Nephron (organoid): ENCODE measurements around the gene BSG.
A peak's percentile ranks its signal among the peaks of the same experiment; 100 is the strongest.

Source experiments
- H3K27ac Mint-ChIP-seq, 3 experiments: 2 replicates each; pipeline ENCODE4 v1.8.0; 2020; ENCODE audit warnings: mixed read lengths in 3 of 3, mild to moderate bottlenecking in 2 of 3, moderate library complexity in 1 of 3
- H3K27me3 Mint-ChIP-seq: 2 replicates; pipeline ENCODE4 v1.8.0; 2021; ENCODE audit warnings: low read depth, mild to moderate bottlenecking, moderate library complexity, mixed read lengths
- H3K36me3 Mint-ChIP-seq: 2 replicates; pipeline ENCODE4 v1.8.0; 2020; ENCODE audit warnings: low read depth, mixed read lengths
- H3K4me1 Mint-ChIP-seq: 2 replicates; pipeline ENCODE4 v1.8.0; 2020; ENCODE audit warnings: mixed read lengths
- H3K4me3 Mint-ChIP-seq, 3 experiments: 2 replicates each; pipeline ENCODE4 v1.8.0; 2020; ENCODE audit warnings: mild to moderate bottlenecking in 3 of 3, mixed read lengths in 3 of 3, moderate library complexity in 2 of 3
- H3K9me3 Mint-ChIP-seq: 2 replicates; pipeline ENCODE4 v1.8.0; 2020; ENCODE audit warnings: mixed read lengths
- TF ChIP-seq, protein P1 (sequence below), 3 experiments: fragments of 200-600 bp; sonication (generic); IDR thresholded peaks; one replicate each; pipeline ENCODE4 v1.5.0; 2021; ENCODE audit warnings: antibody characterized with exemption in 3 of 3; ENCODE audit not compliant: unreplicated experiment in 3 of 3

The BSG gene

DNA sequence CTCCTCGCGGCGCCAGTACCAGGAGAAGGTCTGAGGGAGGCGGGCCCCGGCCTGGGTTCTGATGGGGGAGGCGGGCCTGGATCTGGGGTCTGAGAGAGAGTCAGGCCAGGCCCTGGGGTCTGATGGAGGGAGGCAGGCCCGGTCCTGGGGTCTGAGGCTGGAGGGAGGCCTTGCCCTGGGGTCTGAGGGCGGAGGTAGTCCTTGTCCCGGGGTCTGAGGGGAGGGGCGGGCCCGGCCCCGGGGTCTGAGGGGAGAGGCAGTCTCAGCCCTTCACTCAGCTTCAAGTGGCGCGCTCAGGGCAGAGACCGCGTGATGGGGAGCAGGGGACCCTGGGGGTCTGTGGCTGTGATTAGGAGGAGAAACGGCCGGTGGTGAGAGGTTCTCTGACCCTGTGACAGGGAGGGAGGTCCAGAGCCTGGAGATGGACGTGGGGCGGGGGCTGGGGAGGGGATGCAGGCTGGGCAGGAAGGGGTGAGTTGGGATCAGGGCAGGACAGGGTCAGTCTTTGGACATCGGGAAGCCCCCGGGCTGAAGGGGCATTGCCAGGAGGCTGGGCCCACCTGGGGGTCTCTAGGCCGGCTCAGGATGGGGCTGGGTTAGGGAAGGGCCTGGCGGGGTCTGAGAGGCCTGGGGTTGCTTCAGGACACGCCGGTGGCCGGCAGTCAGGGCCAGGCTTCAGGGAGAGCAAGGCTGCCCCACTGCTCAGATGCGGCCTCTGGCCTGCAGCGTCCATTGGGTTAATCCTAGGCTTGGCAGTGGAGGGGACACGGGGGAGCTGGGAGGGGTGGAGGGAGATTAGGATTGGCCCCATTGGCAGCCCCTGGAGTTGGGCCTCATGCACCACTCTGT lies 36.0 kb downstream of the BSG start:
- TF ChIP-seq, protein P1, sequence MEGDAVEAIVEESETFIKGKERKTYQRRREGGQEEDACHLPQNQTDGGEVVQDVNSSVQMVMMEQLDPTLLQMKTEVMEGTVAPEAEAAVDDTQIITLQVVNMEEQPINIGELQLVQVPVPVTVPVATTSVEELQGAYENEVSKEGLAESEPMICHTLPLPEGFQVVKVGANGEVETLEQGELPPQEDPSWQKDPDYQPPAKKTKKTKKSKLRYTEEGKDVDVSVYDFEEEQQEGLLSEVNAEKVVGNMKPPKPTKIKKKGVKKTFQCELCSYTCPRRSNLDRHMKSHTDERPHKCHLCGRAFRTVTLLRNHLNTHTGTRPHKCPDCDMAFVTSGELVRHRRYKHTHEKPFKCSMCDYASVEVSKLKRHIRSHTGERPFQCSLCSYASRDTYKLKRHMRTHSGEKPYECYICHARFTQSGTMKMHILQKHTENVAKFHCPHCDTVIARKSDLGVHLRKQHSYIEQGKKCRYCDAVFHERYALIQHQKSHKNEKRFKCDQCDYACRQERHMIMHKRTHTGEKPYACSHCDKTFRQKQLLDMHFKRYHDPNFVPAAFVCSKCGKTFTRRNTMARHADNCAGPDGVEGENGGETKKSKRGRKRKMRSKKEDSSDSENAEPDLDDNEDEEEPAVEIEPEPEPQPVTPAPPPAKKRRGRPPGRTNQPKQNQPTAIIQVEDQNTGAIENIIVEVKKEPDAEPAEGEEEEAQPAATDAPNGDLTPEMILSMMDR (IDR thresholded peaks at IDR 0.05; ENCODE audit: unreplicated experiment in 3 of 3), result no peak
- peaks cover 11% of the 10 kb centered on the region for H3K4me1 Mint-ChIP-seq
- H3K27me3 Mint-ChIP-seq, result no peaks in the 10 kb centered on the region
- H3K27ac Mint-ChIP-seq, result no peak overlapping the region
- no peaks in the 10 kb centered on the region for H3K9me3 Mint-ChIP-seq
- H3K4me3 Mint-ChIP-seq, result no peak overlapping the region
- peaks cover 9% of the 10 kb centered on the region for H3K36me3 Mint-ChIP-seq

DNA sequence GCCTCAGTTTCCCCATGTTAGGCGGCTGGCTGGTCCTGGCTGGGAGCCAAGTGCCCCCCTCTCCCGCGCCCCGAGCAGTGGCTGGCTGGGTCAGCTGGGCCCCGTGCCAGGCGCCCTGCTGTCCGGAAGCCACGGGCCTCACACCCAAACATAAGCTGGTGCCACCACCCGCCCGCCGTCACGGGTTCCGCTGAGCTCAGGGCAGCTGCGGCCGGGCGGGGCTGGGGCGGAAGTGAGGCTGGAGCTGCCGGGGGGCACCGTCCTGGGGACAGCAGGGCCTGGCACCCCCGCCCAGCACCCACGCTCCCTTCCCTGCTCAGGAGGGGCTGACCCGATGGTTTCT lies 36.6 kb downstream of the BSG start:
- H3K27me3 Mint-ChIP-seq, result no peaks in the 10 kb centered on the region
- no peaks in the 10 kb centered on the region for H3K9me3 Mint-ChIP-seq

DNA sequence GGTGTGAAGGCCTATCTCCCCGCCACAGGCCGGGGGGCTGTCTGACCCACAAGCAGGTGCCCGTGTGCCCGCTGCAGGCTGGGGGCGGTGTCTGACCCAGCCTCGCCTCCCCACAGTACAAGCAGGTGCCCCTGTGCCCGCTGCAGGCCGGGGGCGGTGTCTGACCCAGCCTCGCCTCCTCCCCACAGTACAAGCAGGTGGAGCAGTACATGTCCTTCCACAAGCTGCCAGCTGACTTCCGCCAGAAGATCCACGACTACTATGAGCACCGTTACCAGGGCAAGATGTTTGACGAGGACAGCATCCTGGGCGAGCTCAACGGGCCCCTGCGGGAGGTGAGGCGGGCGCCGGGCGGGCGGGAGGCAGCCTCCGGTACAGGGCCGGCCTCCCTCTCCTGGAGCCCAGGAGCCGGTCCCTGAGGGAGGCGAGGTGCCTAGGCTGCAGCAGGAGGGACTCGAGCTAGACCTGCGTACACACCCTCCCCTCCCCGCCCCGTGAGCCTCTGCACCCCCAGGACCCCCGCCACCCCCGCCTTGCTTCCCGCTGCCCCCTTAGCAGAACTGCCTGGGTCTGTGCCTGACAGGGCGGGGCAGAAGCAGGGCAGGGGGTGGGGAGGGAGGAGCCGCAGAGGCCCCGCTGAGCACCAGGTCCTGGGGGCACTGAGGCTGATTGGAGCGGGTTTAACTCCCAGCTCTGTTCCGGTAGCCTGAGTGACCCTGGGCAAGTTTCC lies 37.8 kb downstream of the BSG start:
- H3K27ac Mint-ChIP-seq, result peak overlapping the region in 2 of 3 experiments; percentile 79 to 92
- H3K4me1 Mint-ChIP-seq, result peaks cover 11% of the 10 kb centered on the region
- no peak overlapping the region for H3K4me3 Mint-ChIP-seq
- H3K36me3 Mint-ChIP-seq, result peaks cover 20% of the 10 kb centered on the region
- H3K9me3 Mint-ChIP-seq, result no peaks in the 10 kb centered on the region
- no peaks in the 10 kb centered on the region for H3K27me3 Mint-ChIP-seq
- TF ChIP-seq, protein P1 (IDR thresholded peaks at IDR 0.05; ENCODE audit: unreplicated experiment in 3 of 3), result no peak

More for the DNA sequence above, 36.6 kb downstream of the BSG start:
- no peak overlapping the region for H3K27ac Mint-ChIP-seq
- H3K36me3 Mint-ChIP-seq, result peaks cover 9% of the 10 kb centered on the region
- no peak overlapping the region for H3K4me3 Mint-ChIP-seq
- peaks cover 11% of the 10 kb centered on the region for H3K4me1 Mint-ChIP-seq
- TF ChIP-seq, protein P1 (IDR thresholded peaks at IDR 0.05; ENCODE audit: unreplicated experiment in 3 of 3), result no peak

DNA sequence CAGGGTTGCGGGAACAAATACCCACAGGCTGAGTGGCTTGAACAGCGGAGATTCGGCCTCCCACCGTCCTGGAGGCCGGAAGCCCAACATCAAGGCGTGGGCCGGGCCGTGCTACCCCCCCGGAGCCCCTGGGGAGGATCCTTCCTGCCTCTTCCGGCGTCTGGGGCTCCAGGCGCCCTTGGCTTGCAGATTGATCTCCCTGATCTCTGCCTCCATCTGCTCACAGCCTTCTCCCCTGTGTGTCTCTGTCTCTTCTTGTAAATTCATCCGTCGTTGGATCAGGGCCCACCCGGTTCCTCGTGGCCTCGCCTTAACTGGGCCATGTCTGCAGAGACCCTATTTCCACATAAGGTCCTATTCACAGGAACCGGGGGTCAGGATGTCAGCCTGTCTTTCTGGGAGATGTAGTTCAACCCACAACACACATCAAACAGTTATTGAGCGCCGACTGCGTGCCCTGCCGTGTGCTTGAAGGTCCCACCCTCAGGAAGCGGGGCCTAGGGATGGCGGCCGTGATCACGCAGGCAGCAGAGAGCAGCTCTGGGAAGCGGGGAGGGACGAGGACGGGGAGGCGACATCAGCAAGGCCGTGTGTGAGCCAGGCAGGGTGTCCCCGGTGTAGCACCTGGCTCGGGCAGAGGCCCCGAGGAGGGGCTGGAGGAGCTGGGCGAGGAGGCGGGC lies 38.5 kb downstream of the BSG start:
- Mint-ChIP-seq H3K27me3 (no peaks in the 10 kb centered on the region), H3K4me1 (peaks cover 11% of the 10 kb centered on the region), H3K36me3 (peaks cover 24% of the 10 kb centered on the region), H3K27ac (peak overlapping the region; percentile 79 to 92 (median 84)), H3K4me3 (peak overlapping the region; percentile 22 to 33 (median 28)), H3K9me3 (no peaks in the 10 kb centered on the region)
- TF ChIP-seq, protein P1 (IDR thresholded peaks at IDR 0.05; ENCODE audit: unreplicated experiment in 3 of 3), result no peak

DNA sequence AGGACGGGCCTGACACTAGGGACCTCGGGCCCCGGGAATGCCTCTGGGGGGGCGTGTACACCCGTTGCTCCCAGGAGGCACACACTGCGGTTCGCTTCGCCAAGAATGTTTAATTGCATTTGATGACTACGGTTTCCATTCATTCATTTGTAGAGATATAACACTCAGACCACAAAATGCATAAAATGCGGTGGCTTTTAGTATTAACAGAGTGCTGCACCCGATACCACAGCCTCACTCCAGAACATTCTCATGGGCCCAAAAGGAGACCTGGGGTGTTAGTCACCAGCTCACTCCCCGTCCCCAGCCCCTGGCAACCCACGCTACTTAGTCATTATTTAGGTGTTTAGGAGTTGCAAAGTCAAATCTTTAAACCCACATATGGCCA lies 39.1 kb downstream of the BSG start:
- Mint-ChIP-seq H3K4me1 (peaks cover 11% of the 10 kb centered on the region), H3K36me3 (peaks cover 24% of the 10 kb centered on the region), H3K9me3 (no peaks in the 10 kb centered on the region), H3K27ac (peak overlapping the region; percentile 52 to 92 (median 79)), H3K27me3 (no peaks in the 10 kb centered on the region), H3K4me3 (no peak overlapping the region)
- TF ChIP-seq, protein P1 (IDR thresholded peaks at IDR 0.05; ENCODE audit: unreplicated experiment in 3 of 3), result no peak
